ENCODE data around the gene CCNA2.

Gene CCNA2

GRCh38 chr4:121822047-121822446 lies 1.6 kb downstream of the CCNA2 start:
- Mint-ChIP-seq H3K4me1 (ENCODE audit: low read depth) (peaks cover 41% of the 10 kb centered on the region), H3K4me3 (peak overlapping the region; percentile 96), H3K27ac (peak overlapping the region; percentile 98), H3K9me3 (no peaks in the 10 kb centered on the region), H3K36me3 (ENCODE audit: low read depth) (peaks cover 28% of the 10 kb centered on the region), H3K27me3 (ENCODE audit: low read depth) (no peaks in the 10 kb centered on the region)

GRCh38 chr4:121819216-121819965 lies 4.3 kb downstream of the CCNA2 start:
- Mint-ChIP-seq H3K4me3 (peak overlapping the region; percentile 21), H3K9me3 (no peaks in the 10 kb centered on the region), H3K27me3 (ENCODE audit: low read depth) (no peaks in the 10 kb centered on the region), H3K27ac (peak overlapping the region; percentile 47), H3K36me3 (ENCODE audit: low read depth) (peaks cover 39% of the 10 kb centered on the region), H3K4me1 (ENCODE audit: low read depth) (peaks cover 42% of the 10 kb centered on the region)

GRCh38 chr4:121818215-121818614 lies 5.5 kb downstream of the CCNA2 start:
- no peaks in the 10 kb centered on the region for H3K27me3 Mint-ChIP-seq (ENCODE audit: low read depth)

GRCh38 chr4:121817701-121818100 lies 6.0 kb downstream of the CCNA2 start:
- peaks cover 41% of the 10 kb centered on the region for H3K4me1 Mint-ChIP-seq (ENCODE audit: low read depth)
- H3K27me3 Mint-ChIP-seq (ENCODE audit: low read depth) = no peaks in the 10 kb centered on the region
- peaks cover 49% of the 10 kb centered on the region for H3K36me3 Mint-ChIP-seq (ENCODE audit: low read depth)
- H3K4me3 Mint-ChIP-seq = no peak overlapping the region
- H3K27ac Mint-ChIP-seq = peak overlapping the region; percentile 1
- no peaks in the 10 kb centered on the region for H3K9me3 Mint-ChIP-seq

More at GRCh38 chr4:121818215-121818614, 5.5 kb downstream of the CCNA2 start:
- Mint-ChIP-seq H3K4me3 (no peak overlapping the region), H3K4me1 (ENCODE audit: low read depth) (peaks cover 39% of the 10 kb centered on the region), H3K27ac (peak overlapping the region; percentile 1), H3K9me3 (no peaks in the 10 kb centered on the region), H3K36me3 (ENCODE audit: low read depth) (peaks cover 44% of the 10 kb centered on the region)

GRCh38 chr4:121817006-121817405 lies 6.7 kb downstream of the CCNA2 start:
- H3K36me3 Mint-ChIP-seq (ENCODE audit: low read depth) = peaks cover 48% of the 10 kb centered on the region
- no peaks in the 10 kb centered on the region for H3K9me3 Mint-ChIP-seq
- peaks cover 37% of the 10 kb centered on the region for H3K4me1 Mint-ChIP-seq (ENCODE audit: low read depth)
- no peak overlapping the region for H3K27ac Mint-ChIP-seq
- no peaks in the 10 kb centered on the region for H3K27me3 Mint-ChIP-seq (ENCODE audit: low read depth)
- H3K4me3 Mint-ChIP-seq = no peak overlapping the region

GRCh38 chr4:121814756-121815155 lies 8.9 kb downstream of the CCNA2 start:
- H3K27me3 Mint-ChIP-seq (ENCODE audit: low read depth) = no peaks in the 10 kb centered on the region
- peaks cover 59% of the 10 kb centered on the region for H3K36me3 Mint-ChIP-seq (ENCODE audit: low read depth)
- H3K4me3 Mint-ChIP-seq = no peak overlapping the region
- H3K9me3 Mint-ChIP-seq = no peaks in the 10 kb centered on the region
- H3K27ac Mint-ChIP-seq = no peak overlapping the region
- H3K4me1 Mint-ChIP-seq (ENCODE audit: low read depth) = peaks cover 35% of the 10 kb centered on the region

- peak overlapping the region; percentile 57 for H3K27ac Mint-ChIP-seq
- H3K4me1 Mint-ChIP-seq (ENCODE audit: low read depth) = peaks cover 21% of the 10 kb centered on the region
- peaks cover 47% of the 10 kb centered on the region for H3K36me3 Mint-ChIP-seq (ENCODE audit: low read depth)
- no peak overlapping the region for H3K4me3 Mint-ChIP-seq
- no peaks in the 10 kb centered on the region for H3K27me3 Mint-ChIP-seq (ENCODE audit: low read depth)
- H3K9me3 Mint-ChIP-seq = no peaks in the 10 kb centered on the region
Observed at GRCh38 chr4:121811122-121811521, 12.6 kb downstream of the CCNA2 start.

- no peak overlapping the region for H3K4me3 Mint-ChIP-seq
- no peaks in the 10 kb centered on the region for H3K9me3 Mint-ChIP-seq
- peaks cover 29% of the 10 kb centered on the region for H3K4me1 Mint-ChIP-seq (ENCODE audit: low read depth)
- H3K27me3 Mint-ChIP-seq (ENCODE audit: low read depth) = no peaks in the 10 kb centered on the region
- H3K27ac Mint-ChIP-seq = no peak overlapping the region
- H3K36me3 Mint-ChIP-seq (ENCODE audit: low read depth) = peaks cover 40% of the 10 kb centered on the region
Observed at GRCh38 chr4:121806411-121806810, 17.3 kb downstream of the CCNA2 start.

GRCh38 chr4:121801715-121802075 lies 22.0 kb downstream of the CCNA2 start:
- peak overlapping the region; percentile 99 for H3K27ac Mint-ChIP-seq
- no peaks in the 10 kb centered on the region for H3K9me3 Mint-ChIP-seq
- H3K4me3 Mint-ChIP-seq = peak overlapping the region; percentile 93
- peaks cover 21% of the 10 kb centered on the region for H3K36me3 Mint-ChIP-seq (ENCODE audit: low read depth)
- H3K4me1 Mint-ChIP-seq (ENCODE audit: low read depth) = peaks cover 38% of the 10 kb centered on the region
- no peaks in the 10 kb centered on the region for H3K27me3 Mint-ChIP-seq (ENCODE audit: low read depth)

- peaks cover 41% of the 10 kb centered on the region for H3K4me1 Mint-ChIP-seq (ENCODE audit: low read depth)
- H3K27ac Mint-ChIP-seq = peak within 1 kb of the TSS; percentile 99
- H3K27me3 Mint-ChIP-seq (ENCODE audit: low read depth) = no peaks in the 10 kb centered on the region
- peaks cover 16% of the 10 kb centered on the region for H3K36me3 Mint-ChIP-seq (ENCODE audit: low read depth)
- no peaks in the 10 kb centered on the region for H3K9me3 Mint-ChIP-seq
- peak within 1 kb of the TSS; percentile 93 for H3K4me3 Mint-ChIP-seq
Observed at GRCh38 chr4:121800961-121801714, 22.5 kb downstream of the CCNA2 start, which contains the start of gene EXOSC9. TSS of gene EXOSC9 (plus strand) at chr4:121801323. CDS start at chr4:121801425, 102 bp downstream.

GRCh38 chr4:121800638-121800960 lies 23.1 kb downstream of the CCNA2 start:
- H3K9me3 Mint-ChIP-seq = no peaks in the 10 kb centered on the region
- H3K4me1 Mint-ChIP-seq (ENCODE audit: low read depth) = peaks cover 44% of the 10 kb centered on the region
- peak overlapping the region; percentile 93 for H3K4me3 Mint-ChIP-seq
- no peaks in the 10 kb centered on the region for H3K27me3 Mint-ChIP-seq (ENCODE audit: low read depth)
- H3K36me3 Mint-ChIP-seq (ENCODE audit: low read depth) = peaks cover 16% of the 10 kb centered on the region
- H3K27ac Mint-ChIP-seq = peak overlapping the region; percentile 99

- Mint-ChIP-seq H3K4me1 (ENCODE audit: low read depth) (peaks cover 44% of the 10 kb centered on the region), H3K4me3 (peak overlapping the region; percentile 93)
Observed at GRCh38 chr4:121799867-121800501, 23.7 kb downstream of the CCNA2 start.

GRCh38 chr4:121799208-121799823 lies 24.4 kb downstream of the CCNA2 start:
- Mint-ChIP-seq H3K27ac (peak overlapping the region; percentile 99), H3K9me3 (no peaks in the 10 kb centered on the region), H3K4me1 (ENCODE audit: low read depth) (peaks cover 45% of the 10 kb centered on the region), H3K4me3 (peak overlapping the region; percentile 3), H3K36me3 (ENCODE audit: low read depth) (peaks cover 12% of the 10 kb centered on the region), H3K27me3 (ENCODE audit: low read depth) (no peaks in the 10 kb centered on the region)

More at GRCh38 chr4:121799867-121800501, 23.7 kb downstream of the CCNA2 start:
- peak overlapping the region; percentile 99 for H3K27ac Mint-ChIP-seq
- peaks cover 12% of the 10 kb centered on the region for H3K36me3 Mint-ChIP-seq (ENCODE audit: low read depth)
- H3K27me3 Mint-ChIP-seq (ENCODE audit: low read depth) = no peaks in the 10 kb centered on the region
- H3K9me3 Mint-ChIP-seq = no peaks in the 10 kb centered on the region

- peak overlapping the region; percentile 77 for H3K27ac Mint-ChIP-seq
- peak overlapping the region; percentile 28 for H3K4me3 Mint-ChIP-seq
- no peaks in the 10 kb centered on the region for H3K27me3 Mint-ChIP-seq (ENCODE audit: low read depth)
- no peaks in the 10 kb centered on the region for H3K9me3 Mint-ChIP-seq
- H3K36me3 Mint-ChIP-seq (ENCODE audit: low read depth) = peaks cover 2% of the 10 kb centered on the region
- peaks cover 33% of the 10 kb centered on the region for H3K4me1 Mint-ChIP-seq (ENCODE audit: low read depth)
Observed at GRCh38 chr4:121796283-121796682, 27.4 kb downstream of the CCNA2 start.

All from T-helper 1 cell treated with Interleukin-12 subunit alpha and Interleukin-12 subunit beta and Interleukin-4 antibody, amounts not matched to agents 30 μg/mL and 1 μg/mL, for 36 hours (primary cell).